Mononuclear cell (primary cell): ENCODE measurements around the gene GSTT4. TPM values are rescaled to one million over a fixed set of nuclear protein-coding genes. Genes with fewer than 3 reads are reported as not detected.
"Not testable (repeated sequence)": the region's sequence is repeated elsewhere in the genome, so short reads cannot be mapped to it uniquely, and the experiment has no call there.

Source experiments
- H3K27me3 ChIP-seq: 2 replicates; pipeline ENCODE4 v1.6.0; 2011; ENCODE audit warnings: low read length, control low read depth; ENCODE audit not compliant: insufficient read depth
- H3K4me1 ChIP-seq: 2 replicates; pipeline ENCODE4 v1.5.1; 2011; ENCODE audit warnings: mild to moderate bottlenecking, low read length, control low read depth; ENCODE audit not compliant: insufficient read depth
- H3K4me3 ChIP-seq: 2 replicates; pipeline ENCODE4 v1.5.1; 2011; ENCODE audit warnings: mild to moderate bottlenecking, low read length, moderate library complexity
- H3K9me3 ChIP-seq: 2 replicates; pipeline ENCODE4 v1.5.1; 2011; ENCODE audit warnings: low read depth, mild to moderate bottlenecking, control low read depth, low read length
- total RNA-seq: library from RNA; depleted of rRNA; stranded (reverse); fragments of >200 nt; gene quantifications from one replicate; pipeline ENCODE4 v1.2.3, GENCODE V29; 2012

GSTT4 gene
- not detected for total RNA-seq

DNA sequence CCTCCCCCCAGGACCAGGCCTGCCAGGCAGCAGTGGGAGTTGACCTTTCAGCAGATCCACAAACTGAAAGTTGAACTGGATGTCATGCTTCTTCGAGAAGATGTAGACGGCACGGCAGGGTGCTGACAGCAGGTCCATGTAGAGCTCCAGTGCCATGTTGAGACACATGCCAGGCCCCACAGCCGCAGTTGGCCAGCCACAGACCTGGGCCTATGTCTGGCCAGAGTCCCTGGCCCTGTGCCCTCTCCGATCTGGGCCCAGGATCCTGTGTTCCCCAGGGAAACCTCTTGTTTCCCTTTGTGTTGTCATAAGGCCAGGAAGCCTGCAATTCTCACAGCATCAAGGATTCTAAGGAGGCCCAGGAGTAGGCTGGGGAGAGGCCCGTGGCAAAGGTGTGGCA lies at the start of gene GSTT4:
TSS of gene GSTT4 (minus strand) at position 253 of the 400 bp plus-strand sequence. CDS start at position 156, 97 bp downstream.
- H3K27me3 ChIP-seq: no peaks in the 10 kb centered on the region
- H3K4me1 ChIP-seq: no peaks in the 10 kb centered on the region
- H3K9me3 ChIP-seq: no peaks in the 10 kb centered on the region
- H3K4me3 ChIP-seq: no peak within 1 kb of the TSS

DNA sequence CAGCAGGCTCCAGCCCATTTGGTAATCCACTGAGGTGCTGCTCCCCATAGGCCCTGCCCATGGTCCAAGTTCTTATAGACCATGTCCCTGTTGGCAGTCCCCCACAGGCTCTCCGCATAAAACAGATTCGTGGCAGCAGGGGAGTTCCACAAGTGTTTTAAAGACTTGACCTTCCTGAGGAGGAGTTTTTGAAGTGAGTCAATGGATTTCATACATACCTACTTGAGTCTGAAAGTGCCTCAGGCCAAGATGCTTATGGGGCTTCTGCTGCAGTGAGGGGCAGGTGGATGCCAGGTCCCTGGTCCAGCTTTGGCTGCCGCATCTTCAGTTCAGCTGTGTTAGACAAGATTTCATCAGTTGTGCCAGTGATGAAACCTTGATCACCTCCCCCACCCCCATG lies 49.1 kb upstream of the GSTT4 start:
- Histone ChIP-seq H3K4me3 (no peak overlapping the region), H3K9me3 (no peaks in the 10 kb centered on the region), H3K4me1 (peaks cover 4% of the 10 kb centered on the region), H3K27me3 (no peaks in the 10 kb centered on the region)

DNA sequence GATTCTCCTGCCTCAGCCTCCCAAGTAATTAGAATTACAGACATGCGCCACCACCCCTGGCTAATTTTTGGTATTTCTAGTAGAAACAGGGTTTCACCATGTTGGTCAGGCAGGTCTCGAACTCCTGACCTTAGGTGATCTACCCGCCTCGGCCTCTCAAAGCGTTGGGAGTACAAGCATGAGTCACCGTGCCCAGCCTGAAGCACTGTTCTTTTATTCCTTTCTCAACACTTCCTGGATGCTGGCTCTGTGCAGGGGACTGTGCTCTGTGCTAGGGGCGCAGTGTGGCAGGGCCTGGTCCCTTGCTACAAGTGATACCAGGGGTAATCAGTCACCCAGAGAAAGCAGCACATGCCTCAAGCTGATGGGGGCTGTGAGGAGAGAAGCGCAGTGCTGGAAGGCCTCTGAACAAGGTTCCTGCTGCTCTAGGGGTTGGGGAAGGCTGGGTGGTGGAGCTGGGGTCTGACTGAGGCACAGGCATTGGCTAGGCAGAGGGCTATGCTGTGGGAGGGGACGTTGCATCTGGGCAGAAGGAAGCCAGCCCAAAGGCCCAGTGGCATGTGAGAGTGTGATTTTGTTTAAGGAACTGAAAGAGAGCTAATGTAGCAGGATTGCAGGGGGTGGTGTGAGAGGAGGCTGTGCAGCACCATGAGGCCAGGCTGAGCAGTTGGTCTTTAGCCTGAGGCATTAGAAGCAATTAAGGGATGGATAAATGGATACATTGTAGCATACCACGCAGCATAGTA lies 48.4 kb upstream of the GSTT4 start:
- Histone ChIP-seq H3K4me1 (peaks cover 4% of the 10 kb centered on the region), H3K4me3 (no peak overlapping the region), H3K27me3 (no peaks in the 10 kb centered on the region), H3K9me3 (no peaks in the 10 kb centered on the region)

DNA sequence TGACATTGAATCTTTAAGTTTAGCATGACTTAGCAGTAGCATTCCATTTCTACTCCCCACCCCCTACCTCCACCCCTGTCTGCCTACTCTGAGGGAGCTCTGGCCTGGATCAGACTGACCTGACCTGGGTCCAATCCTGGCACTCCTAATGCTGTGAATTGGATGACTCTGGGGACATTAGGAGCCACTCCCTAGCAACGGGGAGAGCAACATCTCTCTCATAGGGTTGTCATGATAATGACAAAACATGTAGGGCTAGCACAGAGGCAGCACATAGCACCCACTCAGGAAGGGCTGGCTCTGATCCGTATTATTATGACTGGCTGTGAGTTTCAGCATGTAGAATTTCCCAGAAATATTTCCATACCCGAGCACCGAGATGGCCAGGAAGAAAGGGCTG lies 46.3 kb upstream of the GSTT4 start:
- H3K9me3 ChIP-seq: no peaks in the 10 kb centered on the region
- no peaks in the 10 kb centered on the region for H3K27me3 ChIP-seq
- H3K4me1 ChIP-seq: peaks cover 4% of the 10 kb centered on the region
- no peak overlapping the region for H3K4me3 ChIP-seq

DNA sequence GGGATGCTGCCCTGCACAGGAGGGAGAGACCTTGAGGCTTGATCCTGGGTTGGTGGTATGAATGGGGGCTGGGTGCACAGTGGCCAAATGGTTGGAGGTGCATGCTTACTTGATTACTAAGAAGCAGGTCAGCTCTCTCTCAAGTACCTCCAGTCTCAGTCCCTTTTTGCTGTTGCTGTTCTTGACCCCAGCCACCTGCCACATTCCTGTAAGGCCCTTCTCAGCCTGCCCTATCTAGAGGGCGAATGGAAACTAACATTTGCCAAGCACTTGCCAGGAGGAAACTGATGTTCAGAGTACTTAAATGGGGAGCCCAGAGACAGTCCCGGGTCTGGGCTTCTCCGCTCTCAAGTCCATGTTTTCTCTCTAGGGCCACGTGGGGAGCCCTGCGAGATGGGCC lies 45.8 kb upstream of the GSTT4 start:
- Histone ChIP-seq H3K4me1 (peaks cover 4% of the 10 kb centered on the region), H3K4me3 (no peak overlapping the region), H3K27me3 (no peaks in the 10 kb centered on the region), H3K9me3 (no peaks in the 10 kb centered on the region)

DNA sequence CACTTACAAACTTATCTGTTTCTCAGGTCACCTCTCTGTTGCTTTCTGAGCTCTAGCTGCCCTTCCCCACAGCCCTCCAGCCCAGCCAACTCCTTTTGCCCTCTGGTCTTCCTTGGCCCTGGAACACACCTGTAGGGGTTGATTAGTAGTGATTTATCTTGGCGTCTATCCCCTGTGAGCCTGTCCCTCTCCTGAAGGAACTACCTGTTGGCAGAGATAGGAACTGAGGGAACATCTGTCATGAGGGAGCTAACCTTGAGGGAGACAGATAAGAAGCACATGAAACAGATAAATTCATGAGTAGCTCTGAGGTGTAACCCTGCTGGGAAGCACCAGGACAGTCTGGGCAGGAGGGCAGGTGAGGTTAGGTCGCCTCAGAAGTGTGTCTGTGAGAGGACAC lies 44.7 kb upstream of the GSTT4 start:
- Histone ChIP-seq H3K4me3 (no peak overlapping the region), H3K27me3 (no peaks in the 10 kb centered on the region), H3K4me1 (peaks cover 4% of the 10 kb centered on the region), H3K9me3 (no peaks in the 10 kb centered on the region)

DNA sequence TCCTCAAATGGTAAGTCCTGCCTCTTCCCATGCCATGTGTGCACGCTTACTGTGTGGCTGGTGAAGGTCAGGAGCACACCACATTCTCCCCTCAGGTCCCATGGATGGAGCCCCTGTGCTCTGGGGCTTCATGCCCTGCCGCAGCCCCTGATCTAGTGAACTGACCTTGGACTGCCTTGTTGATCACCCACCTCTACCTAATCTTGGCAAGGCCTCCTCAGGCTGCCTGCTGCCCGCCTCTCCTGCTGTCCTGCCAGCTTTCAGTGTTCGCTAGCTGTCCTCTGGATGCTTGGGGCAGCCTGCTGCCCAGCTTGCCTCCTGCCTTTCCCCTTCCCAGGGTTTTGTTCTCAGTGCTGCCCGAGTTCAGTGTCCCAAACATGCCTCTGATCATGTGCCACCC lies 44.0 kb upstream of the GSTT4 start:
- no peak overlapping the region for H3K4me3 ChIP-seq
- peaks cover 5% of the 10 kb centered on the region for H3K4me1 ChIP-seq
- H3K27me3 ChIP-seq: no peaks in the 10 kb centered on the region
- H3K9me3 ChIP-seq: no peaks in the 10 kb centered on the region

DNA sequence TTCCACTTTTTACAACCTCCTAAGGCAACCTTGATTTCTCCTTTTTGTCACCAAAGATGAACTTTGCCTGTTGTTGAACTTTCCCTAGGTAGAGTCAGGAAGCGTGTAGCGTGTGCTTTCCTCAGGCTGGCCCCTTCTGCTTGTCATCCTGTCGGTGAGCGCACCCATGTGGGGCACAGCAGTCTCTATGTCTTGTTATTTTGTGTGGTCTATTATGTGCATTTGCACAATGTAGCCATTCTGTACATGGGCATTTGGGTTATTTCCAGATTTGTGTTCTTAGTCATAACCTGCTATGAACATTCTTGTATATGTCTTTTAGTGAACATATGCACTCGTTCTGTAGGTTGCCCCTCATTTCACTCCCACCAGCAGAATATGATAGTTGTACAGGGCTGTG lies 40.8 kb upstream of the GSTT4 start:
- Histone ChIP-seq H3K9me3 (no peaks in the 10 kb centered on the region), H3K4me1 (peaks cover 6% of the 10 kb centered on the region)

DNA sequence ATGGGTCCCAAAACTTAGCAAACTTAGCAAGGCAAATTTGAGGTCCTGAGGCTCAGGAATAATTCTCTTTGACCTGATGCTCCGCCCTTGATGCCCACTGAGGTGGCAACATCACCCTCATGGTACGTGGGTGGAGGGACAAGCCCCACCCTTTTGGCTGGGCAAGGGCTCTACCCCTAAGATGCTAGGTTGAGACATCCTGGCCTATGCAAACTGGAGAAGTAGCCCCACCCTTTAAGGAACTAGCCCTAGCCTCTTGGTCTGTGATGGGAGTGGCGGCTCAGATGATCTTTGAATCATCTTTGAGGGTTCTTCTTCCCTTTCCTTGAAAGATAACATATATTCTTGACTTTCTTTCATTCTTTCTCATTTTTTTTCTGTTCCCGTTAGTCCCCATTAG lies 38.7 kb upstream of the GSTT4 start:
- Histone ChIP-seq H3K4me1 (peaks cover 6% of the 10 kb centered on the region), H3K9me3 (no peaks in the 10 kb centered on the region)

More for the DNA sequence above, 40.8 kb upstream of the GSTT4 start:
- Histone ChIP-seq H3K4me3 (no peak overlapping the region), H3K27me3 (no peaks in the 10 kb centered on the region)

DNA sequence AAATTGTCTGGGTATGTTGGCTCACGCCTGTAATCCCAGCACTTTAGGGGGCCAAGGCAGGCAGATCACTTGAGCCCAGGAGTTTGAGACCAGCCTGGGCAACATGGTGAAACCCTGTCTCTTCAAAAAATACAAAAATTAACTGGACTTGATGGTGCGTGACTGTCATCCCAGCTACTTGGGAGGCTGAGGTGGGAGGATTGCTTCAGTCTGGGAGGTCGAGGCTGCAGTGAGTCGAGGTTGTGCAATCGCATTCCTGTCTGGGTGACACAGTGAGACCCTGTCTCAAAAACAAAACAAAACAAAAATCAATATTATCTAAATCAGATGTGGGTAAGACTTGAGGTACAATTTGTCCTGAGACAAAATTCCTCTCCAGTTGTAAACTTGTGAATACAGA lies 38.2 kb upstream of the GSTT4 start:
- H3K4me3 ChIP-seq, H3K27me3 ChIP-seq, H3K4me1 ChIP-seq: not testable (repeated sequence)

More for the DNA sequence above, 38.7 kb upstream of the GSTT4 start:
- H3K4me3 ChIP-seq: no peak overlapping the region
- no peaks in the 10 kb centered on the region for H3K27me3 ChIP-seq

DNA sequence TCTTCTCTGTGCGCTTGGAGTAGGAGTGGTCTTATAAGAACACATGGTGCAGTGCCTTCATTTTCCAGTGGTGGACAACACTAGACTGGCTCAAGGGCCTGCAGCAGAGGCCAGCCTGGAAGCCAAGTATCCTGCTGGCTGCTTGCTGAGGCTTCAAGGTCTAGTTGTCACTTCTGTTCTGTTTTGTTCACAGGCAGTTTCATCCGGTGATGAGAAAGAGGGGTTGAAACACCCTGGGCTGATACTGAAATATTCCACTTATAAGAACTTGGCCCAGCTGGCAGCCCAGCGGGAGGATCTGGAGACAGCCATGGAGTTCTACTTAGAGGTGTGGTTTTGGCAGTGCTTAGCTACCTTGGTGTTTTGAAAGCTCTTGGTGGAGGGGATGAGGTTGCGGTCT lies 35.7 kb upstream of the GSTT4 start:
- H3K4me1 ChIP-seq: peaks cover 13% of the 10 kb centered on the region

More for the DNA sequence above, 38.2 kb upstream of the GSTT4 start:
- not testable (repeated sequence) for H3K9me3 ChIP-seq

DNA sequence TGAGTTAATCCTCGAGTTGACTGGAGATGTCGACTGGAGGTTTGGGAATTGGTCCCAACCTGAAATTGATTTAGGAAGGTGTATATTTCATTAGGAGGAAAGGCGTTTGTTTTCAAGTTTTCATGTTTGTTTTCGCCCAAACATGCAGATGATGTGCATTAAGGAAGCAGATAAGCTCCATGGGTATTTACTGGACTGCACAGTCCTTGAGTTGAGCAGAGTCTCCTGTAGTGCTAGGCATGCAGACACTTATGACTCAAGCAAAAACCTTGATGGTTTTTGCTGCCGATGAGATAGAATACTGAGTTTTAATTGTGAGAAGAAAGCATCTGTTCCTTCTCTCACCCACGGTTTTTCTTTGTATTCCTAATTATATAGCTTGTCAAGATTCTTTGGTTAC lies 33.8 kb upstream of the GSTT4 start:
- Histone ChIP-seq H3K27me3 (no peaks in the 10 kb centered on the region), H3K9me3 (no peaks in the 10 kb centered on the region), H3K4me1 (peaks cover 10% of the 10 kb centered on the region), H3K4me3 (no peak overlapping the region)

More for the DNA sequence above, 35.7 kb upstream of the GSTT4 start:
- no peaks in the 10 kb centered on the region for H3K9me3 ChIP-seq
- H3K4me3 ChIP-seq: no peak overlapping the region
- H3K27me3 ChIP-seq: no peaks in the 10 kb centered on the region

DNA sequence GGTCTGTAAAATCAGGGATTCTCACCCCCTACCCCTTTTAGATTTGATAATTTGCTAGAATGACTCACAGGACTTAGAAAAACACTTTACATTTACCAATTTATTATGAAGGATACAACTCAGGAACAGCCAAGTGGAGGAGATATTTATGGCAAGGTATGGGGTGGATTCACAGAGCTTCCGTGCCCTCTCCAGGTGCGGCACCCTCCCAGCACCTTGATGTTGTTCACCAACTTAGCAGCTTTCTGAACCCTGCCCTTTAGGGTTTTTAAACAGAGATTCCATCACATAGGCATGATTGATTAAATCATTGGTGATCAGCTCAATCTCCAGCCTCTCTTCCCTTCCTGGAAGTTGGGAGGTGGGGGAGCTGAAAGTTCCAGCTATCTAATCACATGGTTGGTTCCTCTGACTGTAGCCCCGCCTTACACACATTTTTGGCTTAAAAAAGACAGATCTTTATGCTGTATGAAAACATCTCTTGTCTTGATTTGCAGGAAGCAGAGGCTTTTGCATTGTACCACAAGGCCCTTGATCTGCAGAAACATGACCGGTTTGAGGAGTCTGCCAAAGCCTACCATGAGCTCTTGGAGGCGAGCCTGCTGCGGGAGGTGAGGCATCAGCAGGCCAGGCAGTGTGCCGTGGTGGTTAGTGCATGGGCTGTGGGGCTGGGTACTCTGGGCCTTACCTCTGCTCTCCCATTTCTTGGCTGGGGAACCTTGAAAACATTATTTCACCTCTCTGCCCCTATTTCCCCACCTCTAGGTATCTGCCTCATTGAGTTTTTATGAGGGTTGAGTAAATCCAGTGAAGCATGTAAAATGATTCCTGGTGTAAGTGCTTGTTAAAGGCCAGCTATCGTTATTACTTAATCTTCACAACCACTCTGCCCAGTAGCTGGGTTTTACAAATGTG lies 32.9 kb upstream of the GSTT4 start:
- peaks cover 7% of the 10 kb centered on the region for H3K4me1 ChIP-seq
- no peaks in the 10 kb centered on the region for H3K27me3 ChIP-seq
- H3K4me3 ChIP-seq: no peak overlapping the region
- H3K9me3 ChIP-seq: no peaks in the 10 kb centered on the region

DNA sequence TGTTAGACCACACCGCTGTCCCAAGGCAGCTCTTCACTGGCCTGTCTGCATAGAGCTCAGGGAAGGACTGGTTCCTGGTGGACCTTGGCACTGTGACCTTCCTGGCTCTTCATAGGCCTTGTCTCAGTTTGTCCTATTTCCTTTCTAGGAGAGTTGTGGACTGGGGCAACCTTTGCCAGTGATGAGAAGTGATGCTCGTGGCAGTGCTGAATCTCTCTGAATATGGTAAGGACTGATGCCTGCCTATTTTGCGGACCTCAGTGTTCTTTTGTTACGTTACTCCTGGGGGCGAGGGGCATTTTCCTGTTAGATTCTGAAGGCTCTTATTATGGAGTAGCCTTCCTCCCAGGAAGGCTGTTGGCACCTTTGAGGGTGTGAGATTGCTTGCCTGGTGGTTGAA lies 30.0 kb upstream of the GSTT4 start:
- H3K4me3 ChIP-seq: no peak overlapping the region
- peaks cover 7% of the 10 kb centered on the region for H3K4me1 ChIP-seq
- H3K27me3 ChIP-seq: no peaks in the 10 kb centered on the region
- no peaks in the 10 kb centered on the region for H3K9me3 ChIP-seq

DNA sequence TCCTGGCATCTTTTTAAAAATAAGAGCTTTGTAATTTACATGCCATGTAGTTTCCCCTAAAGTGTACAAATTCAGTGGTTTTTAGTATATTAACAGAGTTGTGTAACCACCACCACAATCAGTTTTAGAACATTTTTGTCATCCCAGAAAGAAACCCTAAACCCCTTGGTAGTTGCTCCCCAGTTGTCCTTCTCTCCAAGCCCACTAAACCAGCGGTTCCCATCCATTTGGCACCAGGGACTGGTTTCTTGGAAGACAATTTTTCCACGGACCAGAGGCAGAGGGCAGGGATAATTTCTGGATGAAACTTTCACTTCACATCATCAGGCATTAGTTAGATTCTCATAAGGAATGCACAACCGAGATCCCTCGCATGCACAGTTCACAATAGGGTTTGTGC lies 28.5 kb upstream of the GSTT4 start:
- H3K4me3 ChIP-seq: no peak overlapping the region

More for the DNA sequence above, 28.5 kb upstream of the GSTT4 start:
- Histone ChIP-seq H3K9me3 (no peaks in the 10 kb centered on the region), H3K27me3 (no peaks in the 10 kb centered on the region), H3K4me1 (peaks cover 8% of the 10 kb centered on the region)
